ENCODE results near the gene APOL1.

The APOL1 gene

GRCh38 chr22:36211237-36211861 lies 41.6 kb upstream of the APOL1 start:
- Histone ChIP-seq H3K79me2 (no peaks in the 10 kb centered on the region), H3K9me3 (ENCODE audit: control insufficient read depth, low read length) (no peaks in the 10 kb centered on the region), H3K4me1 (no peaks in the 10 kb centered on the region), H3K27ac (no peak overlapping the region), H3K27me3 (ENCODE audit: control insufficient read depth, insufficient read depth, low read length) (no peaks in the 10 kb centered on the region), H3K9ac (no peak overlapping the region), H3K36me3 (ENCODE audit: control insufficient read depth, insufficient read depth, low read length) (no peaks in the 10 kb centered on the region), H3K4me3 (ENCODE audit: low read depth, low read length) (no peak overlapping the region), H2AFZ (no peak overlapping the region), H3K4me2 (ENCODE audit: low read length) (no peak overlapping the region)
- TF ChIP-seq CTCF (IDR thresholded peaks at IDR 0.05), result no peak

GRCh38 chr22:36212901-36213300 lies 40.0 kb upstream of the APOL1 start:
- no peak overlapping the region for H3K4me2 ChIP-seq (ENCODE audit: low read length)
- no peak for TF ChIP-seq CTCF (IDR thresholded peaks at IDR 0.05)
- no peak overlapping the region for H3K27ac ChIP-seq
- no peaks in the 10 kb centered on the region for H3K27me3 ChIP-seq (ENCODE audit: control insufficient read depth, insufficient read depth, low read length)
- no peak overlapping the region for H3K9ac ChIP-seq
- no peaks in the 10 kb centered on the region for H3K79me2 ChIP-seq
- H3K36me3 ChIP-seq (ENCODE audit: control insufficient read depth, insufficient read depth, low read length), result no peaks in the 10 kb centered on the region
- H3K4me3 ChIP-seq (ENCODE audit: low read depth, low read length), result no peak overlapping the region
- no peak overlapping the region for H2AFZ ChIP-seq
- no peaks in the 10 kb centered on the region for H3K4me1 ChIP-seq
- no peaks in the 10 kb centered on the region for H3K9me3 ChIP-seq (ENCODE audit: control insufficient read depth, low read length)

- H3K4me3 ChIP-seq (ENCODE audit: low read depth, low read length), result no peak overlapping the region
- H3K79me2 ChIP-seq, result no peaks in the 10 kb centered on the region
- H3K9me3 ChIP-seq (ENCODE audit: control insufficient read depth, low read length), result no peaks in the 10 kb centered on the region
- no peak overlapping the region for H2AFZ ChIP-seq
- no peak for TF ChIP-seq CTCF (IDR thresholded peaks at IDR 0.05)
- no peak overlapping the region for H3K4me2 ChIP-seq (ENCODE audit: low read length)
- H3K27me3 ChIP-seq (ENCODE audit: control insufficient read depth, insufficient read depth, low read length), result no peaks in the 10 kb centered on the region
- no peak overlapping the region for H3K9ac ChIP-seq
- H3K27ac ChIP-seq, result no peak overlapping the region
- H3K36me3 ChIP-seq (ENCODE audit: control insufficient read depth, insufficient read depth, low read length), result no peaks in the 10 kb centered on the region
- no peaks in the 10 kb centered on the region for H3K4me1 ChIP-seq
Observed at GRCh38 chr22:36213586-36213985, 39.3 kb upstream of the APOL1 start.

- no peak overlapping the region for H3K9ac ChIP-seq
Observed at GRCh38 chr22:36215981-36216380, 37.0 kb upstream of the APOL1 start.

More at GRCh38 chr22:36215981-36216380, 37.0 kb upstream of the APOL1 start:
- no peaks in the 10 kb centered on the region for H3K36me3 ChIP-seq (ENCODE audit: control insufficient read depth, insufficient read depth, low read length)
- H3K4me1 ChIP-seq, result no peaks in the 10 kb centered on the region
- H3K9me3 ChIP-seq (ENCODE audit: control insufficient read depth, low read length), result no peaks in the 10 kb centered on the region
- H3K4me2 ChIP-seq (ENCODE audit: low read length), result no peak overlapping the region
- no peak overlapping the region for H3K27ac ChIP-seq
- H3K27me3 ChIP-seq (ENCODE audit: control insufficient read depth, insufficient read depth, low read length), result no peaks in the 10 kb centered on the region
- H2AFZ ChIP-seq, result no peak overlapping the region
- no peak overlapping the region for H3K4me3 ChIP-seq (ENCODE audit: low read depth, low read length)
- no peaks in the 10 kb centered on the region for H3K79me2 ChIP-seq
- no peak for TF ChIP-seq CTCF (IDR thresholded peaks at IDR 0.05)

Data from parathyroid adenoma (tissue), 2 donors.